Right forelimb (tissue), 1 donor: Measurements from ENCODE around the gene KRTAP4-6.
"Not testable (repeated sequence)": the region's sequence is repeated elsewhere in the genome, so short reads cannot be mapped to it uniquely, and the experiment has no call there.

Experiments
- DNase-seq: peaks from one replicate; pipeline ENCODE4 v3.0.0-alpha.2; 2018

Gene KRTAP4-6

GRCh38 chr17:41145261-41145660 is 4.9 kb upstream of the KRTAP4-6 start:
- DNase-seq = no peak

- no peak for DNase-seq
Measured at GRCh38 chr17:41144846-41145245, 4.5 kb upstream of the KRTAP4-6 start.

GRCh38 chr17:41141361-41141760 is 1.0 kb upstream of the KRTAP4-6 start:
- DNase-seq = no peak

- not testable (repeated sequence) for DNase-seq
Measured at GRCh38 chr17:41139865-41140264, 479 bp downstream of the KRTAP4-6 start.

GRCh38 chr17:41133880-41134735 is 6.2 kb downstream of the KRTAP4-6 start:
- no peak for DNase-seq

GRCh38 chr17:41131979-41132378 is 8.4 kb downstream of the KRTAP4-6 start:
- DNase-seq = no peak

- no peak for DNase-seq
Measured at GRCh38 chr17:41127371-41127770, 13.0 kb downstream of the KRTAP4-6 start.

- DNase-seq = no peak
Measured at GRCh38 chr17:41126412-41126811, 13.9 kb downstream of the KRTAP4-6 start.

GRCh38 chr17:41125064-41125463 is 15.3 kb downstream of the KRTAP4-6 start:
- DNase-seq = no peak

- not testable (repeated sequence) for DNase-seq
Measured at GRCh38 chr17:41123991-41124371, 16.4 kb downstream of the KRTAP4-6 start, which contains the start of gene KRTAP4-12. Gene KRTAP4-12 (minus strand): TSS chr17:41124182. CDS start chr17:41124122, 60 bp downstream.

- not testable (repeated sequence) for DNase-seq
Measured at GRCh38 chr17:41123292-41123990, 16.9 kb downstream of the KRTAP4-6 start.

- no peak for DNase-seq
Measured at GRCh38 chr17:41121742-41122141, 18.6 kb downstream of the KRTAP4-6 start.

GRCh38 chr17:41119696-41120690 is 20.4 kb downstream of the KRTAP4-6 start:
- not testable (repeated sequence) for DNase-seq

- no peak for DNase-seq
Measured at GRCh38 chr17:41118721-41119120, 21.6 kb downstream of the KRTAP4-6 start.

- DNase-seq = not testable (repeated sequence)
Measured at GRCh38 chr17:41117846-41118386, 22.4 kb downstream of the KRTAP4-6 start, which contains the start of gene KRTAP4-11. Gene KRTAP4-11 (minus strand): TSS chr17:41118373. CDS start chr17:41118315, 58 bp downstream.

- DNase-seq = no peak
Measured at GRCh38 chr17:41116297-41116696, 24.0 kb downstream of the KRTAP4-6 start.

- no peak for DNase-seq
Measured at GRCh38 chr17:41111151-41111885, 29.0 kb downstream of the KRTAP4-6 start.

- not testable (repeated sequence) for DNase-seq
Measured at GRCh38 chr17:41108728-41109386, 31.5 kb downstream of the KRTAP4-6 start.

- no peak for DNase-seq
Measured at GRCh38 chr17:41107941-41108450, 32.3 kb downstream of the KRTAP4-6 start.

- DNase-seq = not testable (repeated sequence)
Measured at GRCh38 chr17:41105347-41105746, 35.0 kb downstream of the KRTAP4-6 start, which contains the start of gene KRTAP4-9. Gene KRTAP4-9 (plus strand): TSS chr17:41105389. CDS start chr17:41105389, 0 bp downstream.
